Lung (tissue), 16 donors: ENCODE measurements around the gene LIFR. TPM values are rescaled to one million over a fixed set of nuclear protein-coding genes. Genes with fewer than 3 reads are reported as not detected.

Experiments used
- ATAC-seq: fragments of 200-7000 bp; cut with Tn5 transposase; one replicate; pipeline ENCODE4 v1.9.1; 2020; ENCODE audit warnings: moderate number of reproducible peaks; ENCODE audit not compliant: insufficient read depth, low FRiP score
- DNase-seq, 3 donors: peaks; one replicate each; pipeline ENCODE4 v3.0.0-alpha.2; 2013 to 2017
- H3K27ac ChIP-seq, 2 donors: one replicate each; pipeline ENCODE4 v1.5.1; 2013; ENCODE audit warnings: mild to moderate bottlenecking in 2 of 2, moderate library complexity in 2 of 2, control low read depth in 1 of 2, inconsistent platforms in 1 of 2, low read depth in 1 of 2, low read length in 1 of 2
- H3K27me3 ChIP-seq, 3 donors: one replicate each; pipeline ENCODE4 v1.5.1; 2013; ENCODE audit warnings: low read length in 2 of 3; ENCODE audit not compliant: control insufficient read depth in 3 of 3, insufficient read depth in 3 of 3
- H3K36me3 ChIP-seq, 4 donors: one replicate each; pipeline ENCODE4 v1.5.1; 2013; ENCODE audit warnings: low read length in 4 of 4, mild to moderate bottlenecking in 1 of 4, moderate library complexity in 1 of 4; ENCODE audit not compliant: control insufficient read depth in 4 of 4, insufficient read depth in 4 of 4
- H3K4me1 ChIP-seq, 5 donors: one replicate each; pipeline ENCODE4 v1.5.1; 2013; ENCODE audit warnings: low read length in 5 of 5, mild to moderate bottlenecking in 2 of 5, moderate library complexity in 1 of 5; ENCODE audit not compliant: control insufficient read depth in 5 of 5, insufficient read depth in 5 of 5
- H3K4me3 ChIP-seq: one replicate; pipeline ENCODE4 v1.5.1; 2013; ENCODE audit warnings: mild to moderate bottlenecking, control low read depth, moderate library complexity
- H3K9ac ChIP-seq, 2 donors: one replicate each; pipeline ENCODE4 v1.5.1; 2013; ENCODE audit warnings: low read length in 2 of 2, control low read depth in 1 of 2; ENCODE audit not compliant: insufficient read depth in 1 of 2
- H3K9me3 ChIP-seq, 4 donors: one replicate each; pipeline ENCODE4 v1.5.1; 2013; ENCODE audit warnings: low read length in 3 of 4, mild to moderate bottlenecking in 1 of 4, moderate library complexity in 1 of 4; ENCODE audit not compliant: control insufficient read depth in 4 of 4, insufficient read depth in 3 of 4
- CTCF ChIP-seq: IDR thresholded peaks from 2 replicates; pipeline ENCODE4 v1.5.1; 2012; ENCODE audit warnings: mild to moderate bottlenecking; ENCODE audit errors: control extremely low read depth, extremely low read depth
- WGBS, 2 donors: extraction: QIAGEN DNeasy Blood & Tissue Kit; methylation state at CpG; one replicate each; pipeline ENCODE4 v1.1.7; 2013; 5-methylcytosine and 5-hydroxymethylcytosine counted together
- long read RNA-seq, 5 donors: transcript quantifications; one replicate each; lab custom pipeline, GENCODE V29; 2026
- polyA plus RNA-seq, 2 donors: library from polyadenylated mRNA; stranded (reverse); fragments of 200-250 nt; gene quantifications; one replicate each; pipeline ENCODE4 v1.2.1, GENCODE V29; 2013
- total RNA-seq, 2 donors: library from RNA; depleted of rRNA in 1 of 2; stranded (reverse); fragments of >200 nt in 1 of 2; gene quantifications; one replicate each; pipeline ENCODE4 v1.2.1, GENCODE V29; 2014 to 2021
- donor health status: control.
- donor health status: control.
- donor health status: Bipolar disorder and iron deficiency.
- donor health status: healthy.
- donor health status: DM: yes; HTN: yes; CAD: no.

The LIFR gene
- total RNA-seq (100 to 1,000 TPM in 1 of 2 donors, 10 to 100 TPM in 1; 61.3 to 345 TPM), polyA plus RNA-seq (10 to 100 TPM; 14.2 TPM)
- long read RNA-seq, donor 1, full-length matches to known transcripts = 13 of 28 reads
- long read RNA-seq, donor 1, partial matches to known transcripts = 15 of 28 reads
- long read RNA-seq, donor 1, other reads (novel, unspliced or antisense) = 0 of 28 reads
- long read RNA-seq, donor 2, full-length matches to known transcripts = 2 of 2 reads
- long read RNA-seq, donor 2, partial matches to known transcripts = 0 of 2 reads
- long read RNA-seq, donor 2, other reads (novel, unspliced or antisense) = 0 of 2 reads
- long read RNA-seq, donor 3, full-length matches to known transcripts = 5 of 11 reads
- long read RNA-seq, donor 3, partial matches to known transcripts = 6 of 11 reads
- long read RNA-seq, donor 3, other reads (novel, unspliced or antisense) = 0 of 11 reads
- long read RNA-seq, donor 4, full-length matches to known transcripts = 2 of 15 reads
- long read RNA-seq, donor 4, partial matches to known transcripts = 13 of 15 reads
- long read RNA-seq, donor 4, other reads (novel, unspliced or antisense) = 0 of 15 reads
- long read RNA-seq, donor 5, full-length matches to known transcripts = 12 of 89 reads
- long read RNA-seq, donor 5, partial matches to known transcripts = 77 of 89 reads
- long read RNA-seq, donor 5, other reads (novel, unspliced or antisense) = 0 of 89 reads

- Histone ChIP-seq H3K9me3 (no peaks in the 10 kb centered on the region), H3K36me3 (peaks cover 0 to 12% (median 0%) of the 10 kb centered on the region in 4 donors), H3K4me3 (peak within 1 kb of the TSS; percentile 85), H3K27ac (peak within 1 kb of the TSS; percentile 99 to 100), H3K27me3 (no peaks in the 10 kb centered on the region), H3K4me1 (peaks cover 3 to 65% (median 17%) of the 10 kb centered on the region in 5 donors), H3K9ac (peak within 1 kb of the TSS; percentile 84 to 92)
- 0% methylated on average over 75 to 88 of the region's 88 CpGs for WGBS, 2 donors
- ATAC-seq (peak; percentile 83), DNase-seq (peak; percentile 90 to 93 (median 90))
- TF ChIP-seq CTCF = no peak
These were observed at the start of gene LIFR for GRCh38 chr5:38556599-38557307. Gene LIFR, minus strand, starts transcription at chr5:38556646. Its CDS starts 25,999 bp downstream, at chr5:38530647.

GRCh38 chr5:38605610-38606009, 49.2 kb upstream of the LIFR start:
- TF ChIP-seq CTCF = no peak
- Histone ChIP-seq H3K4me3 (no peak overlapping the region), H3K36me3 (no peaks in the 10 kb centered on the region), H3K27me3 (no peaks in the 10 kb centered on the region), H3K9me3 (no peaks in the 10 kb centered on the region), H3K27ac (no peak overlapping the region), H3K9ac (no peak overlapping the region), H3K4me1 (peaks cover 0 to 19% (median 5%) of the 10 kb centered on the region in 5 donors)
- no peak for DNase-seq
- no peak for ATAC-seq
- 92 to 93% methylated on average over 7 of the region's 7 CpGs for WGBS, 2 donors

- 86 to 88% methylated on average over 3 of the region's 3 CpGs for WGBS, 2 donors
- ATAC-seq = no peak
- TF ChIP-seq CTCF = no peak
- Histone ChIP-seq H3K27ac (no peak overlapping the region), H3K36me3 (no peaks in the 10 kb centered on the region), H3K4me3 (no peak overlapping the region), H3K9me3 (no peaks in the 10 kb centered on the region), H3K9ac (no peak overlapping the region), H3K27me3 (no peaks in the 10 kb centered on the region), H3K4me1 (peaks cover 0 to 25% (median 6%) of the 10 kb centered on the region in 5 donors)
- DNase-seq = no peak
These were observed 47.2 kb upstream of the LIFR start for GRCh38 chr5:38603691-38604090.
